Measurements from ENCODE around the gene GALNT17. TPM values are rescaled to one million over a fixed set of nuclear protein-coding genes. Genes with fewer than 3 reads are reported as not detected.

Gene GALNT17
- polyA plus RNA-seq, 1 experiment = not detected

- H3K9me3 ChIP-seq (ENCODE audit: control insufficient read depth, insufficient read depth, low read length) = no peaks in the 10 kb centered on the region
- no peak for DNase-seq (ENCODE audit: low read depth, low spot score)
- CTCF ChIA-PET = no interaction called here
- no peaks in the 10 kb centered on the region for H3K27me3 ChIP-seq (ENCODE audit: control insufficient read depth, insufficient read depth, low read length)
- H3K4me3 ChIP-seq (ENCODE audit: low read depth, low read length) = no peak overlapping the region
- TF ChIP-seq, protein P1, sequence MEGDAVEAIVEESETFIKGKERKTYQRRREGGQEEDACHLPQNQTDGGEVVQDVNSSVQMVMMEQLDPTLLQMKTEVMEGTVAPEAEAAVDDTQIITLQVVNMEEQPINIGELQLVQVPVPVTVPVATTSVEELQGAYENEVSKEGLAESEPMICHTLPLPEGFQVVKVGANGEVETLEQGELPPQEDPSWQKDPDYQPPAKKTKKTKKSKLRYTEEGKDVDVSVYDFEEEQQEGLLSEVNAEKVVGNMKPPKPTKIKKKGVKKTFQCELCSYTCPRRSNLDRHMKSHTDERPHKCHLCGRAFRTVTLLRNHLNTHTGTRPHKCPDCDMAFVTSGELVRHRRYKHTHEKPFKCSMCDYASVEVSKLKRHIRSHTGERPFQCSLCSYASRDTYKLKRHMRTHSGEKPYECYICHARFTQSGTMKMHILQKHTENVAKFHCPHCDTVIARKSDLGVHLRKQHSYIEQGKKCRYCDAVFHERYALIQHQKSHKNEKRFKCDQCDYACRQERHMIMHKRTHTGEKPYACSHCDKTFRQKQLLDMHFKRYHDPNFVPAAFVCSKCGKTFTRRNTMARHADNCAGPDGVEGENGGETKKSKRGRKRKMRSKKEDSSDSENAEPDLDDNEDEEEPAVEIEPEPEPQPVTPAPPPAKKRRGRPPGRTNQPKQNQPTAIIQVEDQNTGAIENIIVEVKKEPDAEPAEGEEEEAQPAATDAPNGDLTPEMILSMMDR (IDR thresholded peaks at IDR 0.05; ENCODE audit: low read depth, low read length) = no peak
- no peak overlapping the region for H3K27ac ChIP-seq (ENCODE audit: low read depth, low read length)
- POLR2A ChIA-PET = no interaction called here
Observed at GRCh38 chr7:71740174-71740560, 608.2 kb downstream of the GALNT17 start.

DNA sequence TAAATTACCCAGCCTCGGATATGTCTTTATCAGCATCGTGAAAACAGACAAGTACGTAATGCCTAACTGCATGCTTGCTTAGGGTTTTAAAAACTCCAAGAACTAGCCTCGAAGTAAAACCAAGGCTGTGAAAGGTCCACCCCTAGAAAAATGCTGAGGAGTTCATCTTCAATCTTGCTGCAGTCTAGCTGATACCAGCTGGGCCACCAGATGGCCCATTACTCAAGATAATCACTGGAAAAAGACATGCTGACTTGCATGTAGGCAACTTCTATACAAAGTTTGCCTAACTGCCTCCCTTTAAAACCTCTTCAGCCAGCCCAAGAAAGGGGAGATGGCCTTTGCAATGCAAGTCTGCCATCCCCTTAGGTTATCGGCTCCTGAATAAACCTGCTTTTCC, 614.1 kb downstream of the GALNT17 start:
- POLR2A ChIA-PET = no interaction called here

GRCh38 chr7:71750290-71750689, 618.3 kb downstream of the GALNT17 start:
- no peak overlapping the region for H3K27ac ChIP-seq (ENCODE audit: low read depth, low read length)
- no peak overlapping the region for H3K4me3 ChIP-seq (ENCODE audit: low read depth, low read length)
- H3K9me3 ChIP-seq (ENCODE audit: control insufficient read depth, insufficient read depth, low read length) = peaks cover 15% of the 10 kb centered on the region
- no peaks in the 10 kb centered on the region for H3K27me3 ChIP-seq (ENCODE audit: control insufficient read depth, insufficient read depth, low read length)
- TF ChIP-seq, protein P1 (IDR thresholded peaks at IDR 0.05; ENCODE audit: low read depth, low read length) = no peak
- ChIA-PET CTCF (no interaction called here), POLR2A (no interaction called here)
- no peak for DNase-seq (ENCODE audit: low read depth, low spot score)

More for the DNA sequence above, 614.1 kb downstream of the GALNT17 start:
- H3K9me3 ChIP-seq (ENCODE audit: control insufficient read depth, insufficient read depth, low read length) = peaks cover 3% of the 10 kb centered on the region
- H3K27me3 ChIP-seq (ENCODE audit: control insufficient read depth, insufficient read depth, low read length) = no peaks in the 10 kb centered on the region
- H3K27ac ChIP-seq (ENCODE audit: low read depth, low read length) = no peak overlapping the region
- TF ChIP-seq, protein P1 (IDR thresholded peaks at IDR 0.05; ENCODE audit: low read depth, low read length) = no peak
- DNase-seq (ENCODE audit: low read depth, low spot score) = no peak
- CTCF ChIA-PET = no interaction called here
- H3K4me3 ChIP-seq (ENCODE audit: low read depth, low read length) = no peak overlapping the region

DNA sequence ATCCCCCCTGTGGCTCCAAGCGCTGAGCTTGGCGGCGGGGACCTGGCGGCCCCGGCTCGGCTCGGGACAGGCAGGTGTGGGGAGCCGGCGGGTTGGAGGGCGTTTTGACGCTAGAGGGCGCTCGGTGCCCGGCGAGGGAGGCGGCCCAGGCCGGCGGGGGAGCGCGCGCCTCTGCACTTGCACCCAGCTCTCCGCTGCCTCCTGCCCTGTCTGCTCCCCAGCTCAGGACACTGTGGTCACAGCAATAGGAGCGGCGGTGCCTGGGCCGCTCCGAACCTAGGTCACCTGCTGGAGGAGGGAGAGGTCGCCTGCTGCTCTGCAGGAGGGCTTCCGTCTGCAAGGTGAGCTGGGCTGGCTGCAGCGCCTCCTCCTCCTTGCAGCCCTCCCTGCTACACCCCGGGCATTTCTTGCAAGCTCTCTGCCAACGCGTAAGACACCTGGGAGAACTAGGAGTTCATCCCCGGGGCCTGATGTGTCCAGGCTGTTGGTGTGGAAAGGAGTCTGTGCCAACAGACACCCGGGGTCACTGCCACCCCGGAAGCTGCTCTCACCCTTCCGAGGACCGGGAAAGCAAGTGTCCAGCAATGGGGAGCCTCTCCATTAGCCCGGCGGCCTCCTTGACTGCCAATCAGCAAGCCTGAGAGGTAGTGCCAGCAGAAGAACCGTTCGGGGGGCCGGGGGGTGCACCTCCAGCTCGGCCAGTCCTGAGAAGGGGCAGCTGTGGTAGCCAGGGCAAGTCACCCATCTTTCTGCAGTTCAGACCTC, 620.4 kb downstream of the GALNT17 start:
- H3K9me3 ChIP-seq (ENCODE audit: control insufficient read depth, insufficient read depth, low read length) = peaks cover 15% of the 10 kb centered on the region
- TF ChIP-seq, protein P1 (IDR thresholded peaks at IDR 0.05; ENCODE audit: low read depth, low read length) = peak; percentile 14; the same call in 1 of the 2 replicates
- H3K27me3 ChIP-seq (ENCODE audit: control insufficient read depth, insufficient read depth, low read length) = no peaks in the 10 kb centered on the region
- H3K27ac ChIP-seq (ENCODE audit: low read depth, low read length) = no peak overlapping the region
- ChIA-PET POLR2A (no interaction called here), CTCF (interaction anchor here (0.6 to 1.5 kb wide), 2 partner anchors 10 to 19 kb away, joined by 4 to 6 read pairs; no protein-coding TSS in a partner anchor)
- no peak overlapping the region for H3K4me3 ChIP-seq (ENCODE audit: low read depth, low read length)
- DNase-seq (ENCODE audit: low read depth, low spot score) = no peak

DNA sequence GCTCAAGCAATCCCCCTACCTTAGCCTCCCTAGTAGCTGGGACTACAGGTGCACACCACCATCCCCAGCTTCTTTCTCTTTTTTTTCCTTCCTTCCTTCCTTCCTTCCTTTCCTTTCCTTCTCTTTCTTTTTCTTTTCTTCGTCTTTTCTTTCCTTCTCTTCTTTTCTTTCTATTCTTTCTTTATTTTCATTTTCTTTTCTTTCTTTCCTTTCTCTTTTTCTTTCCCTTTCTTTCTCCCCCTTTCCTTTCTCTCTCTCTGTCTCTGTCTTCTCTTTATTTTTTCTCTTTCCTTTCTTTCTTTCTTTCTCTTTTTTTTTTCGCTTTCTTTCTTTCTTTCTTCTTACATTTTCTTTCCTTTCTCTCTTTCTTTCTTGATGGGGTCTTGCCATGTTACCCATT, 621.3 kb downstream of the GALNT17 start:
- no peak overlapping the region for H3K4me3 ChIP-seq (ENCODE audit: low read depth, low read length)
- ChIA-PET POLR2A (no interaction called here), CTCF (interaction anchor here (0.6 kb wide), 1 partner anchor 20 kb away, joined by 4 read pairs; no protein-coding TSS in a partner anchor)
- H3K27me3 ChIP-seq (ENCODE audit: control insufficient read depth, insufficient read depth, low read length) = no peaks in the 10 kb centered on the region
- no peak for DNase-seq (ENCODE audit: low read depth, low spot score)
- no peak overlapping the region for H3K27ac ChIP-seq (ENCODE audit: low read depth, low read length)
- peaks cover 12% of the 10 kb centered on the region for H3K9me3 ChIP-seq (ENCODE audit: control insufficient read depth, insufficient read depth, low read length)
- TF ChIP-seq, protein P1 (IDR thresholded peaks at IDR 0.05; ENCODE audit: low read depth, low read length) = no peak

Measured in AG04450 (cell line).